Measurements from ENCODE around the gene AGO3.
A peak's percentile ranks its signal among the peaks of the same experiment; 100 is the strongest.
"Not testable (repeated sequence)": the region's sequence is repeated elsewhere in the genome, so short reads cannot be mapped to it uniquely, and the experiment has no call there.

Gene AGO3

GRCh38 chr1:35930593-35931445, at the start of gene AGO3:
Gene AGO3 (plus strand): TSS chr1:35931105. CDS start chr1:35931427, 322 bp downstream.
- peak; percentile 93 for DNase-seq

GRCh38 chr1:35881850-35882273, 49.0 kb upstream of the AGO3 start:
- no peak for DNase-seq

GRCh38 chr1:35882586-35882944, 48.3 kb upstream of the AGO3 start:
- DNase-seq: no peak

GRCh38 chr1:35882945-35883634, 47.8 kb upstream of the AGO3 start, which contains the start of gene AGO1:
Gene AGO1 (plus strand): TSS chr1:35883209. CDS start chr1:35883422, 213 bp downstream.
- peak; percentile 97 for DNase-seq

GRCh38 chr1:35883635-35884101, 47.2 kb upstream of the AGO3 start:
- peak; percentile 72 for DNase-seq

- no peak for DNase-seq
Measured at GRCh38 chr1:35884934-35885333, 46.0 kb upstream of the AGO3 start.

GRCh38 chr1:35885961-35886558, 44.8 kb upstream of the AGO3 start:
- no peak for DNase-seq

GRCh38 chr1:35886577-35887431, 44.1 kb upstream of the AGO3 start:
- no peak for DNase-seq

GRCh38 chr1:35887508-35887907, 43.4 kb upstream of the AGO3 start:
- DNase-seq: no peak

GRCh38 chr1:35888255-35888654, 42.6 kb upstream of the AGO3 start:
- no peak for DNase-seq

GRCh38 chr1:35888981-35889380, 41.9 kb upstream of the AGO3 start:
- DNase-seq: not testable (repeated sequence)

- DNase-seq: no peak
Measured at GRCh38 chr1:35893051-35893879, 37.6 kb upstream of the AGO3 start.

- DNase-seq: no peak
Measured at GRCh38 chr1:35894183-35894582, 36.7 kb upstream of the AGO3 start.

GRCh38 chr1:35894656-35895055, 36.2 kb upstream of the AGO3 start:
- no peak for DNase-seq

- DNase-seq: no peak
Measured at GRCh38 chr1:35899941-35900340, 31.0 kb upstream of the AGO3 start.

- no peak for DNase-seq
Measured at GRCh38 chr1:35901235-35901634, 29.7 kb upstream of the AGO3 start.

GRCh38 chr1:35902671-35903070, 28.2 kb upstream of the AGO3 start:
- DNase-seq: no peak

GRCh38 chr1:35914717-35915116, 16.2 kb upstream of the AGO3 start:
- DNase-seq: no peak

- no peak for DNase-seq
Measured at GRCh38 chr1:35915693-35916092, 15.2 kb upstream of the AGO3 start.

- no peak for DNase-seq
Measured at GRCh38 chr1:35923791-35924221, 7.1 kb upstream of the AGO3 start.

- no peak for DNase-seq
Measured at GRCh38 chr1:35924838-35925237, 6.1 kb upstream of the AGO3 start.

- no peak for DNase-seq
Measured at GRCh38 chr1:35925741-35926140, 5.2 kb upstream of the AGO3 start.
